Calu3 (cell line): Measurements from ENCODE around the gene IQGAP1. TPM values are rescaled to one million over a fixed set of nuclear protein-coding genes. Genes with fewer than 3 reads are reported as not detected.

Experiments
- BruUV-seq: library from RNA; stranded (reverse); fragments of 400-500 nt; replicated peaks from 2 replicates; lab custom pipeline; 2021; lab: Mats Ljungman, UMichigan
- CTCF ChIA-PET: fragments of 300-600 bp; sonication (Branson Sonifier 250); formaldehyde crosslinking; loops from one replicate; lab custom pipeline; 2022; ENCODE audit warnings: antibody characterized with exemption; lab: Charles Lee
- DNase-seq: peaks from one replicate; pipeline ENCODE4 v3.0.0; 2022
- H3K27ac Mint-ChIP-seq: one replicate; pipeline ENCODE4 v1.8.0; 2022; ENCODE audit warnings: mixed read lengths; ENCODE audit not compliant: unreplicated experiment
- H3K27me3 Mint-ChIP-seq: one replicate; pipeline ENCODE4 v1.8.0; 2022; ENCODE audit warnings: mixed read lengths; ENCODE audit not compliant: unreplicated experiment
- H3K36me3 Mint-ChIP-seq: one replicate; pipeline ENCODE4 v1.8.0; 2022; ENCODE audit warnings: mild to moderate bottlenecking, moderate library complexity, mixed read lengths; ENCODE audit not compliant: insufficient read depth, unreplicated experiment
- H3K4me1 Mint-ChIP-seq: one replicate; pipeline ENCODE4 v1.8.0; 2022; ENCODE audit warnings: mild to moderate bottlenecking, low read depth, mixed read lengths; ENCODE audit not compliant: unreplicated experiment
- H3K4me3 Mint-ChIP-seq: one replicate; pipeline ENCODE4 v1.8.0; 2022; ENCODE audit warnings: mild to moderate bottlenecking, low read depth, moderate library complexity, mixed read lengths; ENCODE audit not compliant: unreplicated experiment
- H3K9me3 Mint-ChIP-seq: one replicate; pipeline ENCODE4 v1.8.0; 2022; ENCODE audit warnings: low read depth, mixed read lengths; ENCODE audit not compliant: unreplicated experiment
- intact Hi-C: fragments of 100-400 bp; cut with micrococcal nuclease; formaldehyde crosslinking; loops from one replicate; pipeline ENCODE4 v1.10.0; 2022; ENCODE audit not compliant: unreplicated experiment
- total RNA-seq: library from RNA; stranded (reverse); gene quantifications from 2 replicates; pipeline ENCODE4 v1.2.3, GENCODE V29; 2022
- TF ChIP-seq, protein P1 (sequence below): fragments of 200-600 bp; IDR thresholded peaks from one replicate; pipeline ENCODE4 v1.8.0; 2022; ENCODE audit warnings: antibody characterized with exemption; ENCODE audit not compliant: unreplicated experiment

Gene IQGAP1
- total RNA-seq, 1 experiment from 2014 or later, result 206 TPM

GRCh38 chr15:90349821-90350220 is 38.2 kb upstream of the IQGAP1 start:
- intact Hi-C loops, result no loop called here
- Mint-ChIP-seq H3K4me3 (no peak overlapping the region), H3K27me3 (peaks cover 25% of the 10 kb centered on the region), H3K4me1 (peaks cover 23% of the 10 kb centered on the region), H3K36me3 (peaks cover 17% of the 10 kb centered on the region), H3K27ac (no peak overlapping the region), H3K9me3 (no peaks in the 10 kb centered on the region)
- TF ChIP-seq, protein P1, sequence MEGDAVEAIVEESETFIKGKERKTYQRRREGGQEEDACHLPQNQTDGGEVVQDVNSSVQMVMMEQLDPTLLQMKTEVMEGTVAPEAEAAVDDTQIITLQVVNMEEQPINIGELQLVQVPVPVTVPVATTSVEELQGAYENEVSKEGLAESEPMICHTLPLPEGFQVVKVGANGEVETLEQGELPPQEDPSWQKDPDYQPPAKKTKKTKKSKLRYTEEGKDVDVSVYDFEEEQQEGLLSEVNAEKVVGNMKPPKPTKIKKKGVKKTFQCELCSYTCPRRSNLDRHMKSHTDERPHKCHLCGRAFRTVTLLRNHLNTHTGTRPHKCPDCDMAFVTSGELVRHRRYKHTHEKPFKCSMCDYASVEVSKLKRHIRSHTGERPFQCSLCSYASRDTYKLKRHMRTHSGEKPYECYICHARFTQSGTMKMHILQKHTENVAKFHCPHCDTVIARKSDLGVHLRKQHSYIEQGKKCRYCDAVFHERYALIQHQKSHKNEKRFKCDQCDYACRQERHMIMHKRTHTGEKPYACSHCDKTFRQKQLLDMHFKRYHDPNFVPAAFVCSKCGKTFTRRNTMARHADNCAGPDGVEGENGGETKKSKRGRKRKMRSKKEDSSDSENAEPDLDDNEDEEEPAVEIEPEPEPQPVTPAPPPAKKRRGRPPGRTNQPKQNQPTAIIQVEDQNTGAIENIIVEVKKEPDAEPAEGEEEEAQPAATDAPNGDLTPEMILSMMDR, result no peak
- CTCF ChIA-PET, result interaction anchor here (0.6 kb wide), 1 partner anchor 638 kb away, joined by 3 read pairs; no protein-coding TSS in a partner anchor
- no TSS peak for BruUV-seq
- no peak for DNase-seq

GRCh38 chr15:90351479-90352106 is 36.4 kb upstream of the IQGAP1 start:
- H3K36me3 Mint-ChIP-seq, result peaks cover 17% of the 10 kb centered on the region
- no peak for DNase-seq
- intact Hi-C loops, result no loop called here
- peaks cover 11% of the 10 kb centered on the region for H3K4me1 Mint-ChIP-seq
- H3K27ac Mint-ChIP-seq, result peak overlapping the region; percentile 87
- CTCF ChIA-PET, result interaction anchor here (0.8 to 1.4 kb wide), 2 partner anchors 16 to 32 kb away, joined by 4 to 5 read pairs; no protein-coding TSS in a partner anchor
- no peaks in the 10 kb centered on the region for H3K9me3 Mint-ChIP-seq
- peaks cover 12% of the 10 kb centered on the region for H3K27me3 Mint-ChIP-seq
- TF ChIP-seq, protein P1, result no peak
- BruUV-seq, result no TSS peak
- peak overlapping the region; percentile 86 for H3K4me3 Mint-ChIP-seq

GRCh38 chr15:90352107-90352893 is 35.7 kb upstream of the IQGAP1 start, which contains the start of gene ZNF774:
Gene ZNF774, plus strand, starts transcription at chr15:90352284. Its CDS starts 2,377 bp downstream, at chr15:90354661.
- DNase-seq, result peak; percentile 97
- TF ChIP-seq, protein P1, result no peak
- H3K9me3 Mint-ChIP-seq, result no peaks in the 10 kb centered on the region
- H3K4me3 Mint-ChIP-seq, result peak within 1 kb of the TSS; percentile 86
- peaks cover 12% of the 10 kb centered on the region for H3K27me3 Mint-ChIP-seq
- BruUV-seq, result no TSS peak
- H3K4me1 Mint-ChIP-seq, result peaks cover 8% of the 10 kb centered on the region
- CTCF ChIA-PET, result interaction anchor here (0.5 to 1.4 kb wide), 4 partner anchors 15 to 363 kb away, joined by 3 to 5 read pairs (median 4); no protein-coding TSS in a partner anchor
- H3K36me3 Mint-ChIP-seq, result peaks cover 17% of the 10 kb centered on the region
- intact Hi-C loops, result no loop called here
- H3K27ac Mint-ChIP-seq, result peak within 1 kb of the TSS; percentile 87

GRCh38 chr15:90354986-90355385 is 33.1 kb upstream of the IQGAP1 start:
- BruUV-seq, result no TSS peak
- intact Hi-C loops, result no loop called here

More at GRCh38 chr15:90354986-90355385, 33.1 kb upstream of the IQGAP1 start:
- Mint-ChIP-seq H3K27me3 (no peaks in the 10 kb centered on the region), H3K4me1 (peaks cover 8% of the 10 kb centered on the region), H3K9me3 (no peaks in the 10 kb centered on the region), H3K27ac (no peak overlapping the region), H3K36me3 (peaks cover 17% of the 10 kb centered on the region), H3K4me3 (no peak overlapping the region)
- CTCF ChIA-PET, result no interaction called here
- TF ChIP-seq, protein P1, result no peak
- no peak for DNase-seq
